Ascending aorta (tissue), 2 donors: ENCODE measurements around the gene EEF1B2. TPM values are rescaled to one million over a fixed set of nuclear protein-coding genes. Genes with fewer than 3 reads are reported as not detected.
"Not testable (repeated sequence)": the region's sequence is repeated elsewhere in the genome, so short reads cannot be mapped to it uniquely, and the experiment has no call there.

Experiments used
- DNase-seq, 2 donors: peaks; one replicate each; pipeline ENCODE4 v3.0.0-alpha.2; 2019; ENCODE audit warnings: low spot score in 2 of 2
- H3K27ac ChIP-seq, 2 donors: fragments of 200-600 bp; sonication (generic); one replicate each; pipeline ENCODE4 v1.5.1; 2016 to 2017; ENCODE audit warnings: mild to moderate bottlenecking in 1 of 2
- H3K27me3 ChIP-seq: fragments of 200-600 bp; sonication (generic); one replicate; pipeline ENCODE4 v1.5.1; 2017
- H3K36me3 ChIP-seq, 2 donors: fragments of 200-600 bp; sonication (generic); one replicate each; pipeline ENCODE4 v1.5.1; 2016
- H3K4me1 ChIP-seq, 2 donors: fragments of 200-600 bp; sonication (generic); one replicate each; pipeline ENCODE4 v1.5.1; 2016 to 2017; ENCODE audit warnings: mild to moderate bottlenecking in 1 of 2
- H3K4me3 ChIP-seq, 2 donors: fragments of 200-600 bp; sonication (generic); one replicate each; pipeline ENCODE4 v1.5.1; 2016 to 2017; ENCODE audit warnings: mild to moderate bottlenecking in 1 of 2
- H3K9me3 ChIP-seq, 2 donors: fragments of 200-600 bp; sonication (generic); one replicate each; pipeline ENCODE4 v1.5.1; 2016
- intact Hi-C: fragments of 100-400 bp; cut with DNase I; formaldehyde crosslinking; loops from one replicate; pipeline ENCODE4 v1.15.1; 2023
- total RNA-seq: library from RNA; depleted of rRNA; stranded (reverse); fragments of >200 nt; gene quantifications from one replicate; pipeline ENCODE4 v1.1.0, GENCODE V29; 2016
- TF ChIP-seq, protein P1 (sequence below), 3 experiments: fragments of 200-600 bp in 2 of 3; fragments of 450-650 bp in 1 of 3; sonication (generic) in 2 of 3; IDR thresholded peaks; one replicate each; pipeline ENCODE4 v1.5.1; 2016 to 2019; ENCODE audit warnings: antibody characterized with exemption in 3 of 3, mild to moderate bottlenecking in 1 of 3, moderate library complexity in 1 of 3

The EEF1B2 gene
- total RNA-seq, 1 donor from 2014 or later, result 229 TPM

DNA sequence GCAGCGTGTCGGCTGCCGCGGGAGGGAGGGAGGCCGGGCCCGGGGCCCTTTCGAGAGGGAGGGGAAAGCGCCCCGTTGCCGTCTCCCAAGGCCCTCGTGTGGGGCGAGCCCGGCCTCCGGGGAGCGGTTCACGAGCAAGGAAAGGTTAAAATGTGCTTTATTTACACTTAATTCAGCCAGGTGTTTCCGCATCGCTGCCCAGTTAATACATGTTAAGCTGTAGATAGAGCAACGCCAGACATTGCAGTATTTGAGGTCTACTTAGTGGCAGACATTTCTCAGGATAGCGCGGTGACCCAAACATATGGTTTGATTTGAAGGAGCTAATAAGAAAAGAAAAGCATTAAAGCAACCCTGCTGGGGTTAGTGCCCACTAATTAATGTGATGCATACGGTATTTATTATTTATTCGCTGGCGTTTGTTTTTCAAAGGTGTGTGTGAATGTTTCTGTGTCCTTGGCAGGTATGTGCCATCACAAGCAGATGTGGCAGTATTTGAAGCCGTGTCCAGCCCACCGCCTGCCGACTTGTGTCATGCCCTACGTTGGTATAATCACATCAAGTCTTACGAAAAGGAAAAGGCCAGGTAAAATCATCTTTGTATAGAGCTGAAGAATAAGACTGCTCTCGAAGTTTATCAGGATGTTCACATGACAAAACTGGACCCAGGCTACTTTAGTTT, 571 bp downstream of the EEF1B2 start:
- Histone ChIP-seq H3K27me3 (no peaks in the 10 kb centered on the region), H3K4me1 (peaks cover 0 to 21% of the 10 kb centered on the region in 2 donors), H3K9me3 (no peaks in the 10 kb centered on the region), H3K4me3 (peak overlapping the region; percentile 77 to 89), H3K27ac (peak overlapping the region; percentile 92 to 93), H3K36me3 (peaks cover 5 to 31% of the 10 kb centered on the region in 2 donors)
- peak in 1 of 2 donors; percentile 72 for DNase-seq
- TF ChIP-seq, protein P1, sequence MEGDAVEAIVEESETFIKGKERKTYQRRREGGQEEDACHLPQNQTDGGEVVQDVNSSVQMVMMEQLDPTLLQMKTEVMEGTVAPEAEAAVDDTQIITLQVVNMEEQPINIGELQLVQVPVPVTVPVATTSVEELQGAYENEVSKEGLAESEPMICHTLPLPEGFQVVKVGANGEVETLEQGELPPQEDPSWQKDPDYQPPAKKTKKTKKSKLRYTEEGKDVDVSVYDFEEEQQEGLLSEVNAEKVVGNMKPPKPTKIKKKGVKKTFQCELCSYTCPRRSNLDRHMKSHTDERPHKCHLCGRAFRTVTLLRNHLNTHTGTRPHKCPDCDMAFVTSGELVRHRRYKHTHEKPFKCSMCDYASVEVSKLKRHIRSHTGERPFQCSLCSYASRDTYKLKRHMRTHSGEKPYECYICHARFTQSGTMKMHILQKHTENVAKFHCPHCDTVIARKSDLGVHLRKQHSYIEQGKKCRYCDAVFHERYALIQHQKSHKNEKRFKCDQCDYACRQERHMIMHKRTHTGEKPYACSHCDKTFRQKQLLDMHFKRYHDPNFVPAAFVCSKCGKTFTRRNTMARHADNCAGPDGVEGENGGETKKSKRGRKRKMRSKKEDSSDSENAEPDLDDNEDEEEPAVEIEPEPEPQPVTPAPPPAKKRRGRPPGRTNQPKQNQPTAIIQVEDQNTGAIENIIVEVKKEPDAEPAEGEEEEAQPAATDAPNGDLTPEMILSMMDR (IDR thresholded peaks at IDR 0.05), result no peak
- intact Hi-C loops, result no loop called here

DNA sequence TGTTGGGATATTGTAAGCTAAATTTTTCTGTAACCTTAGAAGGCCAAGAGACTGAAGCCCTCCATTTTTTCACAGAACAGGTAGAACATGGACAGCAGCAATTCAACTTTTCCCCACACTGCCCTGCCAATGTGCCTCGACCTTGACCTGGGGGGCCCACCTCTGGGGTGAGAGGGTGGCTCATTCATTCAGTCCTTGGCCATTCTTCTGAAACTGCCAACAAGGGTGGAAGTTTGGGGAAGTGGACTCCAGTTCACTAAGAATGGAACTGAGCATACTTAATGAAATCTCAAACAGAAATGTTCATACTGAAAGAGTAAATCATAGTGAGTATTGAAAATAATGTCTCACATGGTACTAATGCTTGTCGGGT, 1.1 kb downstream of the EEF1B2 start:
- Histone ChIP-seq H3K27ac (no peak overlapping the region), H3K9me3 (no peaks in the 10 kb centered on the region)

DNA sequence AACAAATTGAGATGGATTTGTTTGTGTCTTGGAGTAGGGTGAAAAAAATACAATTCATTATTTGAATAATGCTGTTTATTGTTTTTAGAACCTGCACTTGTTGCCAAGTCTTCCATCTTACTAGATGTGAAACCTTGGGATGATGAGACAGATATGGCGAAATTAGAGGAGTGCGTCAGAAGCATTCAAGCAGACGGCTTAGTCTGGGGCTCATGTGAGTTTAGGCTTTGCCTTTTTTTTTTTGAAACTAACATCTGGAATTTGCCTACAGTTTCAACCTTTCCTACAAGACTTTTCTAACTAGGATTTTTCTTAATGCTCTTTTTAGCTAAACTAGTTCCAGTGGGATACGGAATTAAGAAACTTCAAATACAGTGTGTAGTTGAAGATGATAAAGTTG, 2.7 kb downstream of the EEF1B2 start:
- DNase-seq, H3K27me3 ChIP-seq, H3K27ac ChIP-seq, H3K9me3 ChIP-seq, H3K4me3 ChIP-seq, intact Hi-C loops: not testable (repeated sequence)
- H3K36me3 ChIP-seq, result peaks cover 5 to 35% of the 10 kb centered on the region in 2 donors
- H3K4me1 ChIP-seq, result peaks cover 0 to 18% of the 10 kb centered on the region in 2 donors

More for the DNA sequence above, 1.1 kb downstream of the EEF1B2 start:
- intact Hi-C loops, result no loop called here
- DNase-seq, result no peak
- TF ChIP-seq, protein P1 (IDR thresholded peaks at IDR 0.05), result no peak
- Histone ChIP-seq H3K27me3 (no peaks in the 10 kb centered on the region), H3K36me3 (peaks cover 5 to 31% of the 10 kb centered on the region in 2 donors), H3K4me3 (peak overlapping the region; percentile 77 to 89), H3K4me1 (peaks cover 0 to 21% of the 10 kb centered on the region in 2 donors)

DNA sequence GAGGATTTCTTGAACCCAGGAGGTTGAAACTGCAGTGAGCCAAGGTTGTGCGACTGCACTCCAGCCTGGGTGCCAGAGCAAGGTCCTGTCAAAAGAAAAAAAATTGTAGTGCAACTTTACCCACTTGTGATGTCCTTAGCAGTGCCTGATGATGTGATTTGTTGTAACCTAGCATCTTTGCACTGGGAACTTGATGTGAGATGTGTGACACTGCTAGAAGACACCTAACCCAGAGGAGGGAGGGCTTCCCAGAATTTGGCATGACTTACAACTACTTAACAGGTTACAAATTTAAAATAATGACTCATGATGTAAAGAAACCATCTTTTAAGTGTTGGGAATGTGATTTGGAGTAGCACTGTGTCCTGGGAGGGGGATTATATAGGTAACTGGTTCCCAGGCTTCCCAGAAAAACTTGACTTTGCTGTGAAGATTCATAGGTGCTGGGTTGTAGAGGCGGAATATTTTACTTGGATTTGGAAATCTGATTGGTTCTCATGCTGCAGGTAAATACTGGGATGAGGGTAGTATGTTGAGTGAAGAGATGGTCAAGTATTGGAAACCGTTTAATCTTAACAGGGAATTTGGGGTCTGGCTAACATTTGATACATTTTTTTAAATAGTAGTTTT, 3.7 kb downstream of the EEF1B2 start:
- Histone ChIP-seq H3K4me1 (peaks cover 0 to 10% of the 10 kb centered on the region in 2 donors), H3K27me3 (no peaks in the 10 kb centered on the region), H3K36me3 (peaks cover 9 to 44% of the 10 kb centered on the region in 2 donors), H3K4me3 (no peak overlapping the region), H3K9me3 (no peaks in the 10 kb centered on the region), H3K27ac (no peak overlapping the region)
- TF ChIP-seq, protein P1 (IDR thresholded peaks at IDR 0.05), result no peak
- no peak for DNase-seq
- intact Hi-C loops, result no loop called here

DNA sequence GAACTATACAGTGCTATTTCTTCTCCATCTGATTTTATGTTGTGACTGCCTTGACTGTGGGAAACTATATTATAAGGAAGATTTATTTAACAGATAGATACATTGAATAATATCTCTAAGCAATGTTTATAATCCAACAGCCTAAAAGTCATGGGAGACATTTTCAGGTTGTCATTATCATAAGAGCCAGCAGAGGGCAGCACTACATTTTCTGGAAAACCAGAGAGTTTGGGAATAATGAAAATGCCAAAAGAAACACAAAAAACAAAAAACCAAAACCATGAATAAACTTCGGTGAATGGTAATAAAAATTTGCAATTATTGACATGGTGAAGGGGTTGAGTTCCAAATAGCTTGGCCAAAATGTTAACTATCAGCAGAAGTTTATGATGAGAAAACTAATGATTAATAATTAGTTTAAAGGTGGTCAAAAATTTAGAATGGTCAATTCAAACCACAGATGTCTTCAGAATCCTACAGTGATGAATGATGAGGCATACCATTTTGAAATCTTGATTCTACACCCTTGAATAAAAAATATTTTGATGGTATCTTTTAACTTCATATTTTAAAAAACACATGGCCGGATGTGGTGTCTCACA, 4.7 kb downstream of the EEF1B2 start:
- TF ChIP-seq, protein P1 (IDR thresholded peaks at IDR 0.05), result peak; percentile 47 to 73 (median 72)
- intact Hi-C loops, result no loop called here

DNA sequence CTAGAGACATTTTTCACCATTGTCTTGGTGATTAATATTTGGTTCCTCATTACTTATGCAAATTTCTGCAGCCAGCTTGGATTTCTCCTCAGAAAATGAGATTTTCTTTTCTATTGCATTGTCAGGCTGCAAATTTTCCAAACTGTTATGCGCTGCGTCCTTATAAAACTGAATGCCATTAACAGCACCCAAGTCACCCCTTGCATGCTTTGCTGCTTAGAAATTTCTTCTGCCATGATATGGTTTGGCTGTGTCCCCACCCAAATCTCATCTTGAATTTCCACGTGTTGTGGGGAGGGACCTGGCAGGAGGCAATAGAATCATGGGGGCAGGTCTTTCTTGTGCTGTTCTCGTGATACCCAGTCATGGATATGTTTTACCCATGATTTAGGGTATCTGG, 8.5 kb downstream of the EEF1B2 start:
- H3K4me1 ChIP-seq, H3K4me3 ChIP-seq, intact Hi-C loops, H3K9me3 ChIP-seq, H3K27ac ChIP-seq, H3K27me3 ChIP-seq, DNase-seq: not testable (repeated sequence)
- peaks cover 4 to 20% of the 10 kb centered on the region in 2 donors for H3K36me3 ChIP-seq

More for the DNA sequence above, 4.7 kb downstream of the EEF1B2 start:
- Histone ChIP-seq H3K27ac (no peak overlapping the region), H3K4me3 (no peak overlapping the region), H3K36me3 (peaks cover 9 to 44% of the 10 kb centered on the region in 2 donors), H3K27me3 (no peaks in the 10 kb centered on the region), H3K4me1 (peaks cover 0 to 10% of the 10 kb centered on the region in 2 donors), H3K9me3 (no peaks in the 10 kb centered on the region)
- peak in 1 of 2 donors; percentile 69 for DNase-seq

DNA sequence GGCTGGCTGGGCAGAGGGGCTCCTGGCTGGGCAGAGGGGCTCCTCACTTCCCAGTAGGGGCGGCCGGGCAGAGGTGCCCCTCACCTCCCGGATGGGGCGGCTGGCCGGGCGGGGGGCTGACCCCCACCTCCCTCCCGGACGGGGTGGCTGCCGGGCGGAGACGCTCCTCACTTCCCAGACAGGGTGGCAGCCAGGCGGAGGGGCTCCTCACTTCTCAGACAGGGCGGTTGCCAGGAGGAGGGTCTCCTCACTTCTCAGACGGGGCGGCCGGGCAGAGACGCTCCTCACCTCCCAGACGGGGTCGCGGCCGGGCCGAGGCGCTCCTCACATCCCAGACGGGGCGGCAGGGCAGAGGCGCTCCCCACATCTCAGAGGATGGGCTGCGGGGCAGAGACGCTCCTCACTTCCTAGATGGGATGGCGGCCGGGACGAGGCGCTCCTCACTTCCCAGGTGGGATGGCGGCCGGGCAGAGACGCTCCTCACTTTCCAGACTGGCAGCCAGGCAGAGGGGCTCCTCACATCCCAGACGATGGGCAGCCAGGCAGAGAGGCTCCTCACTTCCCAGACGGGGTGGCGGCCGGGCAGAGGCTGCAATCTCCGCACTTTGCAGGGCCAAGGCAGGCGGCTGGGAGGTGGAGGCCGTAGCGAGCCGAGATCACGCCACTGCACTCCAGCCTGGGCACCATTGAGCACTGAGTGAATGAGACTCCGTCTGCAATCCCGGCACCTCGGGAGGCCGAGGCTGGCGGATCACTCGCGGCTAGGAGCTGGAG, 12.1 kb downstream of the EEF1B2 start:
- H3K4me3 ChIP-seq, intact Hi-C loops, DNase-seq: not testable (repeated sequence)

More for the DNA sequence above, 12.1 kb downstream of the EEF1B2 start:
- H3K9me3 ChIP-seq, H3K4me1 ChIP-seq, H3K27me3 ChIP-seq, H3K27ac ChIP-seq: not testable (repeated sequence)
- peaks cover 4 to 13% of the 10 kb centered on the region in 2 donors for H3K36me3 ChIP-seq
